ENCODE results near the gene S100A9. TPM values are rescaled to one million over a fixed set of nuclear protein-coding genes. Genes with fewer than 3 reads are reported as not detected.

S100A9 gene
- total and polyA plus RNA-seq, 2 experiments from 2014 or later, result not detected

DNA sequence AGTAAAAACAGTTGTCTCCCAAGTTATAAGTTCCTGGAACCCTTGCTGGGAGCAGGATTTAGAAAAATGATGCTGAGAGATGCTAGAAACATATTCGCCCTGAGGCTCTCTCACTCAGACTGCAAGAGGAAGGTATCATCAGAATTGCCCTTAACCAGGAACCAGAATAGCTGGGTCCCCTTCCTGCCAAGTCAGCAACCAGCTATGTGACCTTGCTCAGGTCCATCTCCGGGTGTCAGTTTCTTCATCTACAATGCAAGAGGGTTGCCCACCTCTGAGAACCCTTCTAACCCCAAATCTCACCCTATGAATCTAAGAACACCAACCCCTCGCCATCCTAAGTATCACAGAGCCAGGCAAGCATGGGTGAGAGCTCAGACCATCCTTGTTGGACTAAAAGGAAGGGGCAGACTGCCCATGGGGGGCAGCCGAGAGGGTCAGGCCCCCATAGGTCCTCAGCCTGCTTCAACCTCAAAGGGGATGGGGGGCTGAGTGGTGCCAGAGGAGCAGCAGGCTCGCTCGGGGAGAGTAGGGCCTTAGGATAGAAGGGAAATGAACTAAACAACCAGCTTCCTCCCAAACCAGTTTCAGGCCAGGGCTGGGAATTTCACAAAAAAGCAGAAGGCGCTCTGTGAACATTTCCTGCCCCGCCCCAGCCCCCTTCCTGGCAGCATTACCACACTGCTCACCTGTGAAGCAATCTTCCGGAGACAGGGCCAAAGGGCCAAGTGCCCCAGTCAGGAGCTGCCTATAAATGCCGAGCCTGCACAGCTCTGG, 390 bp upstream of the S100A9 start:
- H3K36me3 Mint-ChIP-seq (ENCODE audit: low read depth), result no peaks in the 10 kb centered on the region
- H3K4me3 Mint-ChIP-seq, result no peak overlapping the region
- Histone ChIP-seq H3K9me2 (ENCODE audit: insufficient read depth) (no peaks in the 10 kb centered on the region), H3K4me3 (no peak overlapping the region), H3K4me2 (no peak overlapping the region), H3K27ac (ENCODE audit: low read depth) (no peak overlapping the region), H2AFZ (peak overlapping the region; percentile 74; the same call in 1 of the 2 replicates), H4K20me1 (replicated peaks; ENCODE audit: insufficient read depth) (no peaks in the 10 kb centered on the region), H3K27me3 (ENCODE audit: insufficient read depth) (no peaks in the 10 kb centered on the region), H3K36me3 (ENCODE audit: insufficient read depth) (no peaks in the 10 kb centered on the region), H3K4me1 (ENCODE audit: insufficient read depth) (no peaks in the 10 kb centered on the region), H3F3A (replicated peaks; ENCODE audit: low read depth) (no peaks in the 10 kb centered on the region), H3K79me2 (replicated peaks; ENCODE audit: insufficient read depth) (no peaks in the 10 kb centered on the region)
- TF ChIP-seq CREB1 (CRISPR knock-in tag; IDR thresholded peaks at IDR 0.05; ENCODE audit: low read depth) (no peak), ZNF331 (CRISPR knock-in tag; IDR thresholded peaks at IDR 0.05; ENCODE audit: low read depth) (no peak), STAT1 (IDR thresholded peaks at IDR 0.05; ENCODE audit: unreplicated experiment) (no peak)
- DNase-seq (ENCODE audit: low spot score), result no peak
- H3K9me3 Mint-ChIP-seq, result no peaks in the 10 kb centered on the region
- peaks cover 8% of the 10 kb centered on the region; the same call in 1 of the 3 replicates for H3K4me1 Mint-ChIP-seq
- no peak for ATAC-seq
- peaks cover 7% of the 10 kb centered on the region for H3K27me3 Mint-ChIP-seq (ENCODE audit: insufficient read depth, low read depth, poor library complexity)
- no peak overlapping the region for H3K27ac Mint-ChIP-seq

DNA sequence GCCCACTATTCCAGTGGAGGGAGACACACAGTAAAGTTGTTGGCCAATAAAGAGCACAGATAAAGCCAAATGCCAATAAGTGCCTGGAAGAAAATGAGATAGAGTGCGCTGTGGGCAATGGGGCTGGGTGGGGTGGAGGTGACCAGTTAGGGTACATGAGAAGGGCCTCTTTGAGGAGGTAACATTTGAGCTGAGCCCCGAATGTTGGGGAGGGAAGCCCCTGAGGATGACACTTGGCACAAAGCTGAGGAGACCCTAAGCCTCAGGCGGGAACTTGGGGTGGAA, 979 bp downstream of the S100A9 start:
- no peaks in the 10 kb centered on the region for H3K9me3 Mint-ChIP-seq
- Histone ChIP-seq H3K4me3 (no peak overlapping the region), H3K27me3 (ENCODE audit: insufficient read depth) (no peaks in the 10 kb centered on the region), H4K20me1 (replicated peaks; ENCODE audit: insufficient read depth) (no peaks in the 10 kb centered on the region), H2AFZ (peak overlapping the region; percentile 74; the same call in 1 of the 2 replicates), H3K36me3 (ENCODE audit: insufficient read depth) (no peaks in the 10 kb centered on the region), H3K4me2 (no peak overlapping the region), H3K4me1 (ENCODE audit: insufficient read depth) (no peaks in the 10 kb centered on the region), H3K9me2 (ENCODE audit: insufficient read depth) (no peaks in the 10 kb centered on the region; the same call in 1 of the 2 replicates), H3F3A (replicated peaks; ENCODE audit: low read depth) (no peaks in the 10 kb centered on the region), H3K79me2 (replicated peaks; ENCODE audit: insufficient read depth) (no peaks in the 10 kb centered on the region), H3K27ac (ENCODE audit: low read depth) (no peak overlapping the region)
- no peak overlapping the region for H3K4me3 Mint-ChIP-seq
- DNase-seq (ENCODE audit: low spot score) (no peak), ATAC-seq (no peak)
- H3K27ac Mint-ChIP-seq, result no peak overlapping the region
- H3K4me1 Mint-ChIP-seq, result peaks cover 8% of the 10 kb centered on the region; the same call in 1 of the 3 replicates
- H3K36me3 Mint-ChIP-seq (ENCODE audit: low read depth), result no peaks in the 10 kb centered on the region
- peaks cover 5% of the 10 kb centered on the region for H3K27me3 Mint-ChIP-seq (ENCODE audit: insufficient read depth, low read depth, poor library complexity)
- TF ChIP-seq, protein P1, sequence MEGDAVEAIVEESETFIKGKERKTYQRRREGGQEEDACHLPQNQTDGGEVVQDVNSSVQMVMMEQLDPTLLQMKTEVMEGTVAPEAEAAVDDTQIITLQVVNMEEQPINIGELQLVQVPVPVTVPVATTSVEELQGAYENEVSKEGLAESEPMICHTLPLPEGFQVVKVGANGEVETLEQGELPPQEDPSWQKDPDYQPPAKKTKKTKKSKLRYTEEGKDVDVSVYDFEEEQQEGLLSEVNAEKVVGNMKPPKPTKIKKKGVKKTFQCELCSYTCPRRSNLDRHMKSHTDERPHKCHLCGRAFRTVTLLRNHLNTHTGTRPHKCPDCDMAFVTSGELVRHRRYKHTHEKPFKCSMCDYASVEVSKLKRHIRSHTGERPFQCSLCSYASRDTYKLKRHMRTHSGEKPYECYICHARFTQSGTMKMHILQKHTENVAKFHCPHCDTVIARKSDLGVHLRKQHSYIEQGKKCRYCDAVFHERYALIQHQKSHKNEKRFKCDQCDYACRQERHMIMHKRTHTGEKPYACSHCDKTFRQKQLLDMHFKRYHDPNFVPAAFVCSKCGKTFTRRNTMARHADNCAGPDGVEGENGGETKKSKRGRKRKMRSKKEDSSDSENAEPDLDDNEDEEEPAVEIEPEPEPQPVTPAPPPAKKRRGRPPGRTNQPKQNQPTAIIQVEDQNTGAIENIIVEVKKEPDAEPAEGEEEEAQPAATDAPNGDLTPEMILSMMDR (conservative IDR thresholded peaks at IDR 0.05; ENCODE audit: low read depth in 2 of 2), result no peak
- no peak for TF ChIP-seq CREB1 (CRISPR knock-in tag; IDR thresholded peaks at IDR 0.05; ENCODE audit: low read depth)
- no peak for TF ChIP-seq ZNF331 (CRISPR knock-in tag; IDR thresholded peaks at IDR 0.05; ENCODE audit: low read depth)
- no peak for TF ChIP-seq EZH2 (IDR thresholded peaks at IDR 0.05; ENCODE audit: low read depth, unreplicated experiment)
- TF ChIP-seq, protein P2, sequence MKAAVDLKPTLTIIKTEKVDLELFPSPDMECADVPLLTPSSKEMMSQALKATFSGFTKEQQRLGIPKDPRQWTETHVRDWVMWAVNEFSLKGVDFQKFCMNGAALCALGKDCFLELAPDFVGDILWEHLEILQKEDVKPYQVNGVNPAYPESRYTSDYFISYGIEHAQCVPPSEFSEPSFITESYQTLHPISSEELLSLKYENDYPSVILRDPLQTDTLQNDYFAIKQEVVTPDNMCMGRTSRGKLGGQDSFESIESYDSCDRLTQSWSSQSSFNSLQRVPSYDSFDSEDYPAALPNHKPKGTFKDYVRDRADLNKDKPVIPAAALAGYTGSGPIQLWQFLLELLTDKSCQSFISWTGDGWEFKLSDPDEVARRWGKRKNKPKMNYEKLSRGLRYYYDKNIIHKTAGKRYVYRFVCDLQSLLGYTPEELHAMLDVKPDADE (IDR thresholded peaks at IDR 0.05), result no peak
- TF ChIP-seq NANOG (IDR thresholded peaks at IDR 0.05; ENCODE audit: borderline replicate concordance), result no peak
- TF ChIP-seq EZH2phosphoT487 (IDR thresholded peaks at IDR 0.05; ENCODE audit: unreplicated experiment), result no peak
- no peak for TF ChIP-seq STAT1 (IDR thresholded peaks at IDR 0.05; ENCODE audit: unreplicated experiment)
- TF ChIP-seq, protein P3, sequence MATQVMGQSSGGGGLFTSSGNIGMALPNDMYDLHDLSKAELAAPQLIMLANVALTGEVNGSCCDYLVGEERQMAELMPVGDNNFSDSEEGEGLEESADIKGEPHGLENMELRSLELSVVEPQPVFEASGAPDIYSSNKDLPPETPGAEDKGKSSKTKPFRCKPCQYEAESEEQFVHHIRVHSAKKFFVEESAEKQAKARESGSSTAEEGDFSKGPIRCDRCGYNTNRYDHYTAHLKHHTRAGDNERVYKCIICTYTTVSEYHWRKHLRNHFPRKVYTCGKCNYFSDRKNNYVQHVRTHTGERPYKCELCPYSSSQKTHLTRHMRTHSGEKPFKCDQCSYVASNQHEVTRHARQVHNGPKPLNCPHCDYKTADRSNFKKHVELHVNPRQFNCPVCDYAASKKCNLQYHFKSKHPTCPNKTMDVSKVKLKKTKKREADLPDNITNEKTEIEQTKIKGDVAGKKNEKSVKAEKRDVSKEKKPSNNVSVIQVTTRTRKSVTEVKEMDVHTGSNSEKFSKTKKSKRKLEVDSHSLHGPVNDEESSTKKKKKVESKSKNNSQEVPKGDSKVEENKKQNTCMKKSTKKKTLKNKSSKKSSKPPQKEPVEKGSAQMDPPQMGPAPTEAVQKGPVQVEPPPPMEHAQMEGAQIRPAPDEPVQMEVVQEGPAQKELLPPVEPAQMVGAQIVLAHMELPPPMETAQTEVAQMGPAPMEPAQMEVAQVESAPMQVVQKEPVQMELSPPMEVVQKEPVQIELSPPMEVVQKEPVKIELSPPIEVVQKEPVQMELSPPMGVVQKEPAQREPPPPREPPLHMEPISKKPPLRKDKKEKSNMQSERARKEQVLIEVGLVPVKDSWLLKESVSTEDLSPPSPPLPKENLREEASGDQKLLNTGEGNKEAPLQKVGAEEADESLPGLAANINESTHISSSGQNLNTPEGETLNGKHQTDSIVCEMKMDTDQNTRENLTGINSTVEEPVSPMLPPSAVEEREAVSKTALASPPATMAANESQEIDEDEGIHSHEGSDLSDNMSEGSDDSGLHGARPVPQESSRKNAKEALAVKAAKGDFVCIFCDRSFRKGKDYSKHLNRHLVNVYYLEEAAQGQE (IDR thresholded peaks at IDR 0.05; ENCODE audit: unreplicated experiment), result no peak
